ENCODE measurements around the gene FCRL3.

The FCRL3 gene

DNA sequence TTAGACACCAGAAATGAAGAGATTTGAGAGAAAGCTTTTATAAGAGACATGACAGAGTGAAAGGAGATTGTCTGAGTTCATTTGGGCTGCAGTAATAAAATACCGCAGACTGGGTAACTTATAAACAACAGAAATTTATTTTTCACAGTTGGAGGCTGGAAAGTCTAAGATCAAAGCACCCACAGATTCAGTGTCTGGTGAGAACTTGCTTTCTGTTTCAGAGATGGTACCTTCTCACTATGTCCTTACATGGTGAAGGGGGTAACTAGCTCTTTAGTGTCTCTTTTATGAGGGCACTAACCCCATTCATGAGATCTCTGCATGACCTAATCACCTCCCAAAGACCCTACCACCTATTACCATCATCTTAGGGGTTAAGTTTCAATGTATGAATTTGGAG lies 71.8 kb downstream of the FCRL3 start:
- TF ChIP-seq EZH2phosphoT487 (IDR thresholded peaks at IDR 0.05; ENCODE audit: low read depth): no peak
- TF ChIP-seq, protein P1, sequence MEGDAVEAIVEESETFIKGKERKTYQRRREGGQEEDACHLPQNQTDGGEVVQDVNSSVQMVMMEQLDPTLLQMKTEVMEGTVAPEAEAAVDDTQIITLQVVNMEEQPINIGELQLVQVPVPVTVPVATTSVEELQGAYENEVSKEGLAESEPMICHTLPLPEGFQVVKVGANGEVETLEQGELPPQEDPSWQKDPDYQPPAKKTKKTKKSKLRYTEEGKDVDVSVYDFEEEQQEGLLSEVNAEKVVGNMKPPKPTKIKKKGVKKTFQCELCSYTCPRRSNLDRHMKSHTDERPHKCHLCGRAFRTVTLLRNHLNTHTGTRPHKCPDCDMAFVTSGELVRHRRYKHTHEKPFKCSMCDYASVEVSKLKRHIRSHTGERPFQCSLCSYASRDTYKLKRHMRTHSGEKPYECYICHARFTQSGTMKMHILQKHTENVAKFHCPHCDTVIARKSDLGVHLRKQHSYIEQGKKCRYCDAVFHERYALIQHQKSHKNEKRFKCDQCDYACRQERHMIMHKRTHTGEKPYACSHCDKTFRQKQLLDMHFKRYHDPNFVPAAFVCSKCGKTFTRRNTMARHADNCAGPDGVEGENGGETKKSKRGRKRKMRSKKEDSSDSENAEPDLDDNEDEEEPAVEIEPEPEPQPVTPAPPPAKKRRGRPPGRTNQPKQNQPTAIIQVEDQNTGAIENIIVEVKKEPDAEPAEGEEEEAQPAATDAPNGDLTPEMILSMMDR (IDR thresholded peaks at IDR 0.05; ENCODE audit: low read depth, low read length): no peak
- Histone ChIP-seq H3K27ac (ENCODE audit: low read length) (no peak overlapping the region), H3K9me3 (ENCODE audit: insufficient read depth, low read length) (no peaks in the 10 kb centered on the region), H3K4me2 (ENCODE audit: low read length) (no peak overlapping the region), H3K36me3 (replicated peaks; ENCODE audit: low read depth, low read length) (no peaks in the 10 kb centered on the region), H3K4me3 (ENCODE audit: low read length) (no peak overlapping the region), H3K27me3 (ENCODE audit: low read depth, low read length) (peaks cover 89% of the 10 kb centered on the region), H2AFZ (ENCODE audit: low read depth, low read length) (no peak overlapping the region), H4K20me1 (ENCODE audit: insufficient read depth, low read length) (peaks cover 12% of the 10 kb centered on the region), H3K9ac (ENCODE audit: low read length) (no peak overlapping the region), H3K79me2 (ENCODE audit: low read length) (no peaks in the 10 kb centered on the region), H3K4me1 (ENCODE audit: low read length) (peaks cover 11% of the 10 kb centered on the region)

All from OCI-LY3 (cell line).